Stimulated activated CD4-positive, alpha-beta T cell treated with anti-CD3 and anti-CD28 coated beads, Interleukin-1b, Interleukin-23, amount 100 ng/mL, for 1 hour (primary cell): Measurements from ENCODE around the gene PHACTR3.

Experiments
- DNase-seq, 2 donors: peaks; one replicate each; pipeline ENCODE4 v3.0.0-alpha.2; 2020; ENCODE audit warnings: low read depth in 2 of 2

The PHACTR3 gene

GRCh38 chr20:59671661-59672471 lies 67.5 kb downstream of the PHACTR3 start:
- DNase-seq = no peak

GRCh38 chr20:59672576-59672975 lies 68.2 kb downstream of the PHACTR3 start:
- no peak for DNase-seq

- DNase-seq = no peak
These were observed 69.1 kb downstream of the PHACTR3 start for GRCh38 chr20:59673288-59673997.

GRCh38 chr20:59673998-59674445 lies 69.7 kb downstream of the PHACTR3 start:
- no peak for DNase-seq

- DNase-seq = no peak
These were observed 71.9 kb downstream of the PHACTR3 start for GRCh38 chr20:59676126-59676850.

- no peak for DNase-seq
These were observed 72.5 kb downstream of the PHACTR3 start for GRCh38 chr20:59676851-59677182.

GRCh38 chr20:59677586-59677985 lies 73.2 kb downstream of the PHACTR3 start:
- DNase-seq = no peak

- DNase-seq = no peak
These were observed 73.9 kb downstream of the PHACTR3 start for GRCh38 chr20:59678288-59678687.

GRCh38 chr20:59678951-59679350 lies 74.6 kb downstream of the PHACTR3 start:
- no peak for DNase-seq

- DNase-seq = no peak
These were observed 75.9 kb downstream of the PHACTR3 start for GRCh38 chr20:59680148-59680650.

GRCh38 chr20:59680852-59681251 lies 76.5 kb downstream of the PHACTR3 start:
- DNase-seq = no peak

GRCh38 chr20:59682603-59683002 lies 78.3 kb downstream of the PHACTR3 start:
- DNase-seq = no peak

- no peak for DNase-seq
These were observed 78.8 kb downstream of the PHACTR3 start for GRCh38 chr20:59683181-59683580.

- DNase-seq = no peak
These were observed 80.4 kb downstream of the PHACTR3 start for GRCh38 chr20:59684685-59685242.

GRCh38 chr20:59686404-59687346 lies 82.3 kb downstream of the PHACTR3 start:
- no peak for DNase-seq

- no peak for DNase-seq
These were observed 84.0 kb downstream of the PHACTR3 start for GRCh38 chr20:59688356-59688755.

- DNase-seq = no peak
These were observed 84.7 kb downstream of the PHACTR3 start for GRCh38 chr20:59688999-59689398.

GRCh38 chr20:59690101-59690500 lies 85.8 kb downstream of the PHACTR3 start:
- no peak for DNase-seq

GRCh38 chr20:59690976-59691375 lies 86.6 kb downstream of the PHACTR3 start:
- DNase-seq = no peak

GRCh38 chr20:59692139-59692538 lies 87.8 kb downstream of the PHACTR3 start:
- DNase-seq = no peak

- DNase-seq = no peak
These were observed 89.2 kb downstream of the PHACTR3 start for GRCh38 chr20:59693587-59693986.
